CD4-positive, alpha-beta T cell treated with Interleukin-15 for 4 hours (primary cell): Measurements from ENCODE around the gene ZKSCAN5.

Source experiments
- DNase-seq: peaks from one replicate; pipeline ENCODE4 v3.0.0-alpha.2; 2020; ENCODE audit warnings: low spot score

The ZKSCAN5 gene

GRCh38 chr7:99504603-99505323 lies at the start of gene ZKSCAN5:
TSS of gene ZKSCAN5 (plus strand) at chr7:99504662. CDS start at chr7:99506045, 1,383 bp downstream.
- peak; percentile 96 for DNase-seq

- no peak for DNase-seq
Observed at GRCh38 chr7:99455874-99456273, 48.6 kb upstream of the ZKSCAN5 start.

- DNase-seq = no peak
Observed at GRCh38 chr7:99456288-99456687, 48.2 kb upstream of the ZKSCAN5 start.

GRCh38 chr7:99457050-99457649 lies 47.3 kb upstream of the ZKSCAN5 start:
- DNase-seq = no peak

- DNase-seq = no peak
Observed at GRCh38 chr7:99457650-99458493, 46.6 kb upstream of the ZKSCAN5 start.

GRCh38 chr7:99459087-99459486 lies 45.4 kb upstream of the ZKSCAN5 start:
- peak; percentile 9 for DNase-seq

- no peak for DNase-seq
Observed at GRCh38 chr7:99460651-99461050, 43.8 kb upstream of the ZKSCAN5 start.

- no peak for DNase-seq
Observed at GRCh38 chr7:99461221-99461620, 43.2 kb upstream of the ZKSCAN5 start.

- no peak for DNase-seq
Observed at GRCh38 chr7:99465421-99465768, 39.1 kb upstream of the ZKSCAN5 start.

GRCh38 chr7:99468336-99468918 lies 36.0 kb upstream of the ZKSCAN5 start:
- DNase-seq = no peak

- DNase-seq = no peak
Observed at GRCh38 chr7:99469381-99470065, 34.9 kb upstream of the ZKSCAN5 start.

GRCh38 chr7:99472561-99473314 lies 31.7 kb upstream of the ZKSCAN5 start, which contains the start of gene ZNF789:
TSS of gene ZNF789 (plus strand) at chr7:99472890. CDS start at chr7:99476457, 3,567 bp downstream.
- DNase-seq = peak; percentile 98

- DNase-seq = peak; percentile 13
Observed at GRCh38 chr7:99473315-99473596, 31.2 kb upstream of the ZKSCAN5 start.

GRCh38 chr7:99476107-99476506 lies 28.4 kb upstream of the ZKSCAN5 start:
- DNase-seq = no peak

GRCh38 chr7:99478464-99479440 lies 25.7 kb upstream of the ZKSCAN5 start:
- no peak for DNase-seq

GRCh38 chr7:99485094-99485493 lies 19.4 kb upstream of the ZKSCAN5 start:
- no peak for DNase-seq

- no peak for DNase-seq
Observed at GRCh38 chr7:99489235-99489634, 15.2 kb upstream of the ZKSCAN5 start.

GRCh38 chr7:99490878-99491277 lies 13.6 kb upstream of the ZKSCAN5 start:
- no peak for DNase-seq

GRCh38 chr7:99493823-99494222 lies 10.6 kb upstream of the ZKSCAN5 start:
- DNase-seq = no peak
